ENCODE measurements around the gene LHX3. TPM values are rescaled to one million over a fixed set of nuclear protein-coding genes. Genes with fewer than 3 reads are reported as not detected.
"Not testable (repeated sequence)": the region's sequence is repeated elsewhere in the genome, so short reads cannot be mapped to it uniquely, and the experiment has no call there.

LHX3 gene
- total RNA-seq, 1 experiment from 2014 or later, result 0.11 TPM

GRCh38 chr9:136152543-136152866 is 52.4 kb downstream of the LHX3 start:
- BruUV-seq (replicated peaks), result no TSS peak
- Histone ChIP-seq H3K4me1 (ENCODE audit: insufficient read depth, low read length, poor library complexity, severe bottlenecking) (peaks cover 5% of the 10 kb centered on the region), H3K36me3 (ENCODE audit: insufficient read depth, low read length, poor library complexity, severe bottlenecking) (no peaks in the 10 kb centered on the region), H3K4me3 (ENCODE audit: low read depth, low read length, poor library complexity, severe bottlenecking) (no peak overlapping the region), H3K27me3 (replicated peaks; ENCODE audit: insufficient read depth, low read depth, low read length, poor library complexity) (no peaks in the 10 kb centered on the region), H3K27ac (ENCODE audit: low read depth, low read length, poor library complexity, severe bottlenecking) (no peak overlapping the region), H3K9me3 (ENCODE audit: low read depth, low read length, poor library complexity, severe bottlenecking) (no peaks in the 10 kb centered on the region)
- ChIA-PET POLR2A (ENCODE audit: low non-redundant PET) (no interaction called here), CTCF (no interaction called here)
- TF ChIP-seq CTCF (conservative IDR thresholded peaks at IDR 0.05; ENCODE audit: low read depth, low read length) (no peak), EZH2 (IDR thresholded peaks at IDR 0.05; ENCODE audit: borderline replicate concordance, low read depth, low read length, poor library complexity, severe bottlenecking) (no peak)
- no peak for DNase-seq (ENCODE audit: low spot score)
- intact Hi-C loops (cut with micrococcal nuclease; ENCODE audit: unreplicated experiment), result no loop called here

GRCh38 chr9:136151848-136152542 is 52.9 kb downstream of the LHX3 start:
- H3K27ac ChIP-seq (ENCODE audit: low read depth, low read length, poor library complexity, severe bottlenecking), result no peak overlapping the region
- ChIA-PET POLR2A (ENCODE audit: low non-redundant PET) (no interaction called here), CTCF (no interaction called here)

GRCh38 chr9:136151214-136151804 is 53.6 kb downstream of the LHX3 start:
- no peak overlapping the region for H3K4me3 ChIP-seq (ENCODE audit: low read depth, low read length, poor library complexity, severe bottlenecking)
- intact Hi-C loops (cut with micrococcal nuclease; ENCODE audit: unreplicated experiment), result no loop called here
- H3K4me1 ChIP-seq (ENCODE audit: insufficient read depth, low read length, poor library complexity, severe bottlenecking), result peaks cover 5% of the 10 kb centered on the region
- H3K36me3 ChIP-seq (ENCODE audit: insufficient read depth, low read length, poor library complexity, severe bottlenecking), result no peaks in the 10 kb centered on the region
- BruUV-seq (replicated peaks), result no TSS peak
- ChIA-PET POLR2A (ENCODE audit: low non-redundant PET) (no interaction called here), CTCF (no interaction called here)
- H3K27me3 ChIP-seq (replicated peaks; ENCODE audit: insufficient read depth, low read depth, low read length, poor library complexity), result no peaks in the 10 kb centered on the region
- peak; percentile 37 for DNase-seq (ENCODE audit: low spot score)
- H3K9me3 ChIP-seq (ENCODE audit: low read depth, low read length, poor library complexity, severe bottlenecking), result no peaks in the 10 kb centered on the region
- no peak for TF ChIP-seq CTCF (conservative IDR thresholded peaks at IDR 0.05; ENCODE audit: low read depth, low read length)
- no peak for TF ChIP-seq EZH2 (IDR thresholded peaks at IDR 0.05; ENCODE audit: borderline replicate concordance, low read depth, low read length, poor library complexity, severe bottlenecking)
- H3K27ac ChIP-seq (ENCODE audit: low read depth, low read length, poor library complexity, severe bottlenecking), result no peak overlapping the region

More at GRCh38 chr9:136151848-136152542, 52.9 kb downstream of the LHX3 start:
- DNase-seq (ENCODE audit: low spot score), result no peak
- H3K4me1 ChIP-seq (ENCODE audit: insufficient read depth, low read length, poor library complexity, severe bottlenecking), result peaks cover 5% of the 10 kb centered on the region
- no peaks in the 10 kb centered on the region for H3K9me3 ChIP-seq (ENCODE audit: low read depth, low read length, poor library complexity, severe bottlenecking)
- no peaks in the 10 kb centered on the region for H3K27me3 ChIP-seq (replicated peaks; ENCODE audit: insufficient read depth, low read depth, low read length, poor library complexity)
- no peak for TF ChIP-seq CTCF (conservative IDR thresholded peaks at IDR 0.05; ENCODE audit: low read depth, low read length)
- TF ChIP-seq EZH2 (IDR thresholded peaks at IDR 0.05; ENCODE audit: borderline replicate concordance, low read depth, low read length, poor library complexity, severe bottlenecking), result no peak
- H3K36me3 ChIP-seq (ENCODE audit: insufficient read depth, low read length, poor library complexity, severe bottlenecking), result no peaks in the 10 kb centered on the region
- H3K4me3 ChIP-seq (ENCODE audit: low read depth, low read length, poor library complexity, severe bottlenecking), result no peak overlapping the region
- no TSS peak for BruUV-seq (replicated peaks)
- intact Hi-C loops (cut with micrococcal nuclease; ENCODE audit: unreplicated experiment), result no loop called here

- H3K27me3 ChIP-seq (replicated peaks; ENCODE audit: insufficient read depth, low read depth, low read length, poor library complexity); BruUV-seq (replicated peaks); H3K27ac ChIP-seq (ENCODE audit: low read depth, low read length, poor library complexity, severe bottlenecking); intact Hi-C loops (cut with micrococcal nuclease; ENCODE audit: unreplicated experiment); POLR2A ChIA-PET (ENCODE audit: low non-redundant PET); CTCF ChIA-PET; H3K4me1 ChIP-seq (ENCODE audit: insufficient read depth, low read length, poor library complexity, severe bottlenecking); H3K36me3 ChIP-seq (ENCODE audit: insufficient read depth, low read length, poor library complexity, severe bottlenecking); H3K9me3 ChIP-seq (ENCODE audit: low read depth, low read length, poor library complexity, severe bottlenecking); H3K4me3 ChIP-seq (ENCODE audit: low read depth, low read length, poor library complexity, severe bottlenecking); DNase-seq (ENCODE audit: low spot score): not testable (repeated sequence)
Measured at GRCh38 chr9:136150664-136151213, 54.2 kb downstream of the LHX3 start.

All from A673 (cell line).